ENCODE results near the gene GTF2IRD1. TPM values are rescaled to one million over a fixed set of nuclear protein-coding genes. Genes with fewer than 3 reads are reported as not detected.

GTF2IRD1 gene
- total RNA-seq, result 2.4 TPM
- under 1 TPM in 1 of 4 donors, not detected in 3; 0.16 TPM for polyA plus RNA-seq

- Histone ChIP-seq H3K4me1 (ENCODE audit: control insufficient read depth, insufficient read depth, low read length, poor library complexity, severe bottlenecking) (peaks cover 24% of the 10 kb centered on the region), H3K36me3 (ENCODE audit: control insufficient read depth, insufficient read depth, low read length) (no peaks in the 10 kb centered on the region), H3K9me3 (ENCODE audit: control insufficient read depth in 2 of 2, low read length in 2 of 2) (no peaks in the 10 kb centered on the region), H3K27me3 (ENCODE audit: control insufficient read depth, insufficient read depth, low read length) (no peaks in the 10 kb centered on the region), H3K4me3 (ENCODE audit: low read depth, low read length) (peak within 1 kb of the TSS; percentile 72), H3K27ac (ENCODE audit: insufficient read depth, low read length, poor library complexity, severe bottlenecking) (peak within 1 kb of the TSS; percentile 78)
- Mint-ChIP-seq H3K27me3 (peaks cover 18% of the 10 kb centered on the region), H3K4me3 (peak within 1 kb of the TSS; percentile 78 to 94 (median 86)), H3K9me3 (no peaks in the 10 kb centered on the region), H3K36me3 (no peaks in the 10 kb centered on the region), H3K27ac (peak within 1 kb of the TSS; percentile 93 to 95 (median 95)), H3K4me1 (peaks cover 0 to 25% (median 14%) of the 10 kb centered on the region in 4 donors)
- peak; percentile 16 to 47 (median 30) for DNase-seq
- peak in 1 of 2 donors; percentile 9 for ATAC-seq (ENCODE audit: low read depth in 2 of 2)
These were observed at the start of gene GTF2IRD1 for GRCh38 chr7:74453322-74454011. GTF2IRD1 (plus strand) TSS chr7:74453906; CDS start chr7:74508081, 54,175 bp downstream.

GRCh38 chr7:74404388-74404700 lies 49.4 kb upstream of the GTF2IRD1 start:
- H3K4me1 Mint-ChIP-seq, result no peaks in the 10 kb centered on the region
- H3K27ac Mint-ChIP-seq, result no peak overlapping the region
- DNase-seq (no peak), ATAC-seq (ENCODE audit: low read depth in 2 of 2) (no peak)
- H3K27me3 ChIP-seq (ENCODE audit: control insufficient read depth, insufficient read depth, low read length), result no peaks in the 10 kb centered on the region
- no peaks in the 10 kb centered on the region for H3K4me1 ChIP-seq (ENCODE audit: control insufficient read depth, insufficient read depth, low read length, poor library complexity, severe bottlenecking)
- H3K36me3 Mint-ChIP-seq, result no peaks in the 10 kb centered on the region
- no peaks in the 10 kb centered on the region for H3K27me3 Mint-ChIP-seq
- H3K27ac ChIP-seq (ENCODE audit: insufficient read depth, low read length, poor library complexity, severe bottlenecking), result no peak overlapping the region
- no peaks in the 10 kb centered on the region for H3K9me3 Mint-ChIP-seq
- H3K4me3 Mint-ChIP-seq, result no peak overlapping the region
- no peak overlapping the region for H3K4me3 ChIP-seq (ENCODE audit: low read depth, low read length)
- no peaks in the 10 kb centered on the region for H3K36me3 ChIP-seq (ENCODE audit: control insufficient read depth, insufficient read depth, low read length)
- no peaks in the 10 kb centered on the region for H3K9me3 ChIP-seq (ENCODE audit: control insufficient read depth in 2 of 2, low read length in 2 of 2)

DNA sequence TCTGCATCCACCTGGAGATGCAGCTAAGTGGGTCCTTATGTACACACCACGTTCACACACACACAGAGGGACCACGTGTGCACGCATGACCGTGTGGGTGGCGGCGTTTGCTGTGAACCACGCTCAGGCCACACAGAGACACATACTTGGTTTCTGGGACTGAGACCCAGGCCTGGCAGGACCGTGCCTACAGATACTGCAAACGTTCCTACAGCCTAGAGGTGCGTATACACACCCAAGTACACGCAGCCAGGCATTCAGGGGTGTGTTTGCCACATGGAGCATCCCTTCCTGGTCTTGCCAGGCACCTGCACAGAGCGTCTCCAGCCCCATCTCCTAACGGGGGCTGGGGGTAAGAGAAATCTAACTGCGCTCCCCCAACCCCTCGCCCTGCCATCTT lies 49.0 kb upstream of the GTF2IRD1 start:
- no peaks in the 10 kb centered on the region for H3K27me3 Mint-ChIP-seq
- no peaks in the 10 kb centered on the region for H3K27me3 ChIP-seq (ENCODE audit: control insufficient read depth, insufficient read depth, low read length)
- no peak for DNase-seq
- no peak overlapping the region for H3K4me3 Mint-ChIP-seq
- H3K27ac ChIP-seq (ENCODE audit: insufficient read depth, low read length, poor library complexity, severe bottlenecking), result no peak overlapping the region
- no peak for ATAC-seq (ENCODE audit: low read depth in 2 of 2)
- H3K27ac Mint-ChIP-seq, result no peak overlapping the region
- no peak overlapping the region for H3K4me3 ChIP-seq (ENCODE audit: low read depth, low read length)
- H3K4me1 Mint-ChIP-seq, result no peaks in the 10 kb centered on the region
- H3K36me3 Mint-ChIP-seq, result no peaks in the 10 kb centered on the region
- H3K4me1 ChIP-seq (ENCODE audit: control insufficient read depth, insufficient read depth, low read length, poor library complexity, severe bottlenecking), result no peaks in the 10 kb centered on the region
- H3K9me3 ChIP-seq (ENCODE audit: control insufficient read depth in 2 of 2, low read length in 2 of 2), result no peaks in the 10 kb centered on the region
- no peaks in the 10 kb centered on the region for H3K9me3 Mint-ChIP-seq
- H3K36me3 ChIP-seq (ENCODE audit: control insufficient read depth, insufficient read depth, low read length), result no peaks in the 10 kb centered on the region

DNA sequence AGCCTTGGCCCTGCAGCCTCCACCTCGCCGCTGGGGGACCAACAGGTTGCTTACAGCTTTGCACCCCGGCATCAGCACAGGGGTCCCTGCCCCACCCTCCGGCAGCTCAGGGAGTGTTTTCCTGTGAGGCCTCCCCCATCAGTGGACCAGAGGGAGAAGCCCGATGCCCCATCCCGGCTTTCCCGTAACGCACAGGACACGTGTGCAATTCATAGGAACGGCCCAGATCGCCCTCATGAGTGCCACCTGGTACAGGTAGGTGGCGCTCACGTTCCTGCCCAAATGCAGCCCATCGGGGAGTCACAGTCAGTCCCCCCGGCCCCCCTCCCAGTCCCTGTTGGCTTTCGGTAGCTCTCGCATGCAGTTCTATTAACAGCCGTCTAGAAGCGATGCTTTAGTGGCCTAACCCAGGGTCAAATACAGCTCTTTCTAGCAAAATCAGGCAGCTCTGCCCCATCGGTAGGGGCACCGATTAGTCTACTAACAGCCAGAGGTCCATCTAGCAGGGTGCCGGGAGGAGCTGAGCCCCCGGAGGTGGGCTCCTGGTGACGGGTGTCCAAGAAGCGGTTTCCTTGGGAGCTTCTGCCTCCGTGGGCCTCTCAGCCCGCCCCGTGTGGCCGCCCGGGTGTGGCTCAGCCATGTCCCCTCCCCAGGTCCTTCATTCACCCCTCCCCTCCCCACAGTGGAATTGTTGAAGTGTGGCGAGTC lies 48.4 kb upstream of the GTF2IRD1 start:
- Mint-ChIP-seq H3K27me3 (no peaks in the 10 kb centered on the region), H3K4me1 (no peaks in the 10 kb centered on the region), H3K27ac (no peak overlapping the region), H3K4me3 (no peak overlapping the region), H3K9me3 (no peaks in the 10 kb centered on the region), H3K36me3 (no peaks in the 10 kb centered on the region)
- H3K4me1 ChIP-seq (ENCODE audit: control insufficient read depth, insufficient read depth, low read length, poor library complexity, severe bottlenecking), result no peaks in the 10 kb centered on the region
- ATAC-seq (ENCODE audit: low read depth in 2 of 2) (no peak), DNase-seq (no peak)
- no peaks in the 10 kb centered on the region for H3K27me3 ChIP-seq (ENCODE audit: control insufficient read depth, insufficient read depth, low read length)
- no peak overlapping the region for H3K4me3 ChIP-seq (ENCODE audit: low read depth, low read length)
- no peaks in the 10 kb centered on the region for H3K36me3 ChIP-seq (ENCODE audit: control insufficient read depth, insufficient read depth, low read length)
- no peaks in the 10 kb centered on the region for H3K9me3 ChIP-seq (ENCODE audit: control insufficient read depth in 2 of 2, low read length in 2 of 2)
- no peak overlapping the region for H3K27ac ChIP-seq (ENCODE audit: insufficient read depth, low read length, poor library complexity, severe bottlenecking)

- no peaks in the 10 kb centered on the region for H3K9me3 Mint-ChIP-seq
- no peaks in the 10 kb centered on the region for H3K4me1 Mint-ChIP-seq
- no peaks in the 10 kb centered on the region for H3K36me3 ChIP-seq (ENCODE audit: control insufficient read depth, insufficient read depth, low read length)
- H3K36me3 Mint-ChIP-seq, result no peaks in the 10 kb centered on the region
- no peaks in the 10 kb centered on the region for H3K4me1 ChIP-seq (ENCODE audit: control insufficient read depth, insufficient read depth, low read length, poor library complexity, severe bottlenecking)
- peaks cover 5% of the 10 kb centered on the region for H3K27me3 Mint-ChIP-seq
- no peak overlapping the region for H3K4me3 ChIP-seq (ENCODE audit: low read depth, low read length)
- ATAC-seq (ENCODE audit: low read depth in 2 of 2) (no peak), DNase-seq (no peak)
- H3K27ac ChIP-seq (ENCODE audit: insufficient read depth, low read length, poor library complexity, severe bottlenecking), result no peak overlapping the region
- H3K9me3 ChIP-seq (ENCODE audit: control insufficient read depth in 2 of 2, low read length in 2 of 2), result no peaks in the 10 kb centered on the region
- H3K27ac Mint-ChIP-seq, result no peak overlapping the region
- no peak overlapping the region for H3K4me3 Mint-ChIP-seq
- H3K27me3 ChIP-seq (ENCODE audit: control insufficient read depth, insufficient read depth, low read length), result no peaks in the 10 kb centered on the region
These were observed 47.7 kb upstream of the GTF2IRD1 start for GRCh38 chr7:74405899-74406512.

DNA sequence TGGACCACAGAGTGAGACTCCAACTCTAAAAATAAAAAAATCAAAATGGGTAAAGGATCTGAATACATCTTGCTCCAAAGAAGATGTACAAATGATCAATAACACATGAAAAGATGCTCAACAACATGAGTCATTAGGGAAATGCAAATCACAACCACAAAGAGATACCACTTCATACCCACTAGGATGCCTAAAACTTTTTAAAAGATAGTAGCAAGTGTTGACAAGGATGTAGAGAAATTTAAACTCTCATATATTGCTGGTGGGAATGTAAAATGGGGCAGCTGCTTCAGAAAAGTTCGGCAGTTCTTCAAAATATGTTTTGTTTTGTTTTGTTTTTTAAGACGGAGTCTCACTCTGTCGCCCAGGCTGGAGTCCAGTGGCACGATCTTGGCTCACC lies 45.7 kb upstream of the GTF2IRD1 start:
- Mint-ChIP-seq H3K36me3 (no peaks in the 10 kb centered on the region), H3K27me3 (peaks cover 5% of the 10 kb centered on the region), H3K27ac (no peak overlapping the region), H3K9me3 (no peaks in the 10 kb centered on the region), H3K4me1 (no peaks in the 10 kb centered on the region), H3K4me3 (no peak overlapping the region)
- no peak for DNase-seq
- no peaks in the 10 kb centered on the region for H3K27me3 ChIP-seq (ENCODE audit: control insufficient read depth, insufficient read depth, low read length)
- H3K36me3 ChIP-seq (ENCODE audit: control insufficient read depth, insufficient read depth, low read length), result no peaks in the 10 kb centered on the region
- no peak for ATAC-seq (ENCODE audit: low read depth in 2 of 2)
- H3K9me3 ChIP-seq (ENCODE audit: control insufficient read depth in 2 of 2, low read length in 2 of 2), result no peaks in the 10 kb centered on the region
- H3K4me3 ChIP-seq (ENCODE audit: low read depth, low read length), result no peak overlapping the region
- H3K27ac ChIP-seq (ENCODE audit: insufficient read depth, low read length, poor library complexity, severe bottlenecking), result no peak overlapping the region
- H3K4me1 ChIP-seq (ENCODE audit: control insufficient read depth, insufficient read depth, low read length, poor library complexity, severe bottlenecking), result no peaks in the 10 kb centered on the region

DNA sequence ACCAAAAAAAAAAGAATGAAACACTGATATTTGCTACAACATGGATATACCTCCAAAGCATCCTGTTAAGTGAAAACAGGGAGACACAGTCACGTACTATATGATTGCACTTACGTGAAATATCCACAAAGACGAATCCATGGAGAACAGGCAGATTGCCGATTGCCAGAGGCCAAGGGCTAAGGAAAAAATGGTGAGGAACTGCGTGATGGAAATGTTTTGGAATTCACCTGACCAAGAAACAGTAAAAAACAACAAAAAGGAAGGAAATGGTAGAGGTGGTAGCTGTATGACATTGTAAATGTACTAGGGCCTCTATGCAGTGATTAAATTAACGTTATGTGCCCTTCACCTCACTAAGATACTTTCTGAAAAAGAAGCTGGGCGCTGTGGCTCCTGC lies 44.1 kb upstream of the GTF2IRD1 start:
- Mint-ChIP-seq H3K4me3 (no peak overlapping the region), H3K4me1 (no peaks in the 10 kb centered on the region), H3K27ac (peak overlapping the region in 1 of 3 donors; percentile 8), H3K27me3 (peaks cover 5% of the 10 kb centered on the region), H3K36me3 (no peaks in the 10 kb centered on the region), H3K9me3 (no peaks in the 10 kb centered on the region)
- no peak overlapping the region for H3K27ac ChIP-seq (ENCODE audit: insufficient read depth, low read length, poor library complexity, severe bottlenecking)
- no peaks in the 10 kb centered on the region for H3K4me1 ChIP-seq (ENCODE audit: control insufficient read depth, insufficient read depth, low read length, poor library complexity, severe bottlenecking)
- DNase-seq (no peak), ATAC-seq (ENCODE audit: low read depth in 2 of 2) (no peak)
- no peaks in the 10 kb centered on the region for H3K9me3 ChIP-seq (ENCODE audit: control insufficient read depth in 2 of 2, low read length in 2 of 2)
- H3K4me3 ChIP-seq (ENCODE audit: low read depth, low read length), result no peak overlapping the region
- H3K36me3 ChIP-seq (ENCODE audit: control insufficient read depth, insufficient read depth, low read length), result no peaks in the 10 kb centered on the region
- H3K27me3 ChIP-seq (ENCODE audit: control insufficient read depth, insufficient read depth, low read length), result no peaks in the 10 kb centered on the region

Measured in CD4-positive, CD25-positive, alpha-beta regulatory T cell (primary cell).